Peyer's patch (tissue), 4 donors: Measurements from ENCODE around the gene G2E3. TPM values are rescaled to one million over a fixed set of nuclear protein-coding genes. Genes with fewer than 3 reads are reported as not detected.
"Not testable (repeated sequence)": the region's sequence is repeated elsewhere in the genome, so short reads cannot be mapped to it uniquely, and the experiment has no call there.

Experiments used
- DNase-seq, 3 donors: peaks; one replicate each; pipeline ENCODE4 v3.0.0-alpha.2; 2017 to 2019
- H3K27ac ChIP-seq, 4 donors: fragments of 200-600 bp; sonication (generic); one replicate each; pipeline ENCODE4 v1.5.1; 2016 to 2019
- H3K27me3 ChIP-seq, 2 donors: fragments of 200-600 bp; sonication (generic); one replicate each; pipeline ENCODE4 v1.5.1; 2019
- H3K36me3 ChIP-seq, 3 donors: fragments of 200-600 bp; sonication (generic); one replicate each; pipeline ENCODE4 v1.5.1; 2016 to 2019
- H3K4me1 ChIP-seq, 4 donors: fragments of 200-600 bp; sonication (generic); one replicate each; pipeline ENCODE4 v1.5.1; 2016 to 2019
- H3K4me3 ChIP-seq, 4 donors: fragments of 200-600 bp; sonication (generic); 1 replicate in 3 of 4; 2 replicates in 1 of 4; pipeline ENCODE4 v1.5.1; 2016 to 2019; ENCODE audit warnings: mild to moderate bottlenecking in 1 of 4
- H3K9me3 ChIP-seq, 4 donors: fragments of 200-600 bp; sonication (generic); one replicate each; pipeline ENCODE4 v1.5.1; 2016 to 2019; ENCODE audit warnings: mild to moderate bottlenecking in 1 of 4
- CTCF ChIP-seq, 6 experiments: fragments of 450-650 bp in 4 of 6; fragments of 200-600 bp in 2 of 6; sonication (generic) in 1 of 6; IDR thresholded peaks; one replicate each; pipeline ENCODE4 v1.5.1; 2017 to 2019; ENCODE audit warnings: antibody characterized with exemption in 6 of 6, mild to moderate bottlenecking in 3 of 6, moderate library complexity in 1 of 6
- POLR2A ChIP-seq, 2 donors: fragments of 450-650 bp; IDR thresholded peaks; one replicate each; pipeline ENCODE4 v1.5.1; 2017; ENCODE audit warnings: antibody characterized with exemption in 2 of 2, mild to moderate bottlenecking in 2 of 2, moderate library complexity in 2 of 2
- total RNA-seq, 4 donors: library from RNA; depleted of rRNA; stranded (reverse); fragments of >200 nt; gene quantifications; one replicate each; pipeline ENCODE4 v1.1.0, GENCODE V29; 2016

The G2E3 gene
- total RNA-seq, 4 donors from 2014 or later: 6.4 to 19.8 (median 8.1) TPM

DNA sequence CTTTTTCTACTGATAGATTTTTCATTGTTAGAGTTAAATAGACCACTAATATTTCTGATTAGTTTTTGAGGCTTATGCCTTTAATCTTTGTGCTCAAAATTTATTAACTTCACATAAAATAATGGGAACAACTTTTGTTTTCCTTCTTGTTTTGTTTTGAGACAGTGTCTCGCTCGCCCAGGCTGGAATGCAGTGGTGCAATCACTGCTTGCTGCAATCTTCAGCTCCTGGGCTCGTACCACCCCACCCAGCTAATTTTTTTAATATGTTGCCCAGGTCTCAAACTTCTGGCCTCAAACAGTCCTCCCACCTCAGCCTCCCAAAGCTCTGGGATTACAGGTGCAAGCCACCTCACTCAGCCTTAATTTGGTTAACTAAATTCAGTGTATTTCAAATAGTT, 80.0 kb downstream of the G2E3 start:
- DNase-seq: no peak
- Histone ChIP-seq H3K27ac (no peak overlapping the region), H3K4me1 (no peaks in the 10 kb centered on the region), H3K4me3 (no peak overlapping the region), H3K36me3 (peaks cover 0 to 27% (median 0%) of the 10 kb centered on the region in 3 donors), H3K27me3 (no peaks in the 10 kb centered on the region), H3K9me3 (no peaks in the 10 kb centered on the region)
- TF ChIP-seq CTCF (IDR thresholded peaks at IDR 0.05) (no peak), POLR2A (IDR thresholded peaks at IDR 0.05) (no peak)

DNA sequence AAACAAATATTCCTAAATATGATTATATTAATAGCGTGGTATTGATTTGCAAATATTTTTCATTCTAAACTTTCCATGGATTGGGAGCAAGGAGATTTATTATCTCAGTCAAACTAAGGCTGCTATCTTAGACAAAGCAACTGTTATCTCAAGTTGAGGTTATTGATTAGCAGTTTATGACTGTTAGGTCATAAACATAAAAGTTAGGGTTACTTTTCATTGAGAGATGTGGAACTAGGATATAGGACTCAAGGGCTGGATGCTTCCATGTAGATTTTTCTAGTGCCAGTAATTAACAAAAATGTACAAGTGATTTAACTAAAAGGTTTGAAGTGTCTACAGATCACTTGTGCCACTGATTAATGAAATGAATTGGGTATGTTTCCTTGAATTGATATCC, 82.2 kb downstream of the G2E3 start:
- DNase-seq: no peak

GRCh38 chr14:30644462-30644861, 85.5 kb downstream of the G2E3 start:
- not testable (repeated sequence) for DNase-seq, H3K4me3 ChIP-seq, H3K27ac ChIP-seq, H3K4me1 ChIP-seq, H3K27me3 ChIP-seq, H3K9me3 ChIP-seq
- peaks cover 0 to 31% (median 0%) of the 10 kb centered on the region in 3 donors for H3K36me3 ChIP-seq

More for the DNA sequence above, 82.2 kb downstream of the G2E3 start:
- Histone ChIP-seq H3K9me3 (peaks cover 0 to 4% (median 0%) of the 10 kb centered on the region in 4 donors), H3K4me1 (no peaks in the 10 kb centered on the region), H3K36me3 (peaks cover 0 to 29% (median 0%) of the 10 kb centered on the region in 3 donors), H3K27me3 (no peaks in the 10 kb centered on the region), H3K27ac (no peak overlapping the region), H3K4me3 (no peak overlapping the region)
- TF ChIP-seq CTCF (IDR thresholded peaks at IDR 0.05) (no peak), POLR2A (IDR thresholded peaks at IDR 0.05) (no peak)

GRCh38 chr14:30645600-30645999, 86.6 kb downstream of the G2E3 start:
- no peak for TF ChIP-seq CTCF (IDR thresholded peaks at IDR 0.05)
- TF ChIP-seq POLR2A (IDR thresholded peaks at IDR 0.05): no peak
- Histone ChIP-seq H3K4me3 (no peak overlapping the region), H3K9me3 (peaks cover 0 to 4% (median 0%) of the 10 kb centered on the region in 4 donors), H3K4me1 (no peaks in the 10 kb centered on the region), H3K36me3 (peaks cover 0 to 40% (median 0%) of the 10 kb centered on the region in 3 donors), H3K27ac (no peak overlapping the region), H3K27me3 (no peaks in the 10 kb centered on the region)
- no peak for DNase-seq

DNA sequence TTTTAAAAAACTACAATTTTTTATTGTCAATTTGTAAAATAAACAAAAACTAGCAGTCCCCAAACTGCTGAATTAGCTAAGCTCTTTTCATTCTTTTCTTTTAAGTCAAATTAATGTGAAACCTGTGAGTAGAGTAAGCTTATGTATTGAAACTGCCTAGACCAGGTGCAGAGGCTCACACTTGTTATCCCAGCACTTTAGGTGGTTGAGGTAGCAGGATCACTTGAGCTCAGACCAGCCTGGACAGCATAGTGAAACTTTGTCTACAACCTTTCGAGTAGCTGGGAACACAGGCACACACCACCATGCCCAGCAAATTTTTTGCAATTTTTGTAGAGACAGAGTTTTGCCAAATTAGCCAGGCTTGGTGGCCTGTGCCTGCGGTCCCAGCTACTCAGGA, 89.5 kb downstream of the G2E3 start:
- no peak for DNase-seq
- Histone ChIP-seq H3K4me3 (no peak overlapping the region), H3K27me3 (no peaks in the 10 kb centered on the region), H3K27ac (no peak overlapping the region), H3K4me1 (no peaks in the 10 kb centered on the region), H3K36me3 (peaks cover 0 to 65% (median 0%) of the 10 kb centered on the region in 3 donors), H3K9me3 (peaks cover 0 to 4% (median 0%) of the 10 kb centered on the region in 4 donors)
- TF ChIP-seq CTCF (IDR thresholded peaks at IDR 0.05): no peak
- no peak for TF ChIP-seq POLR2A (IDR thresholded peaks at IDR 0.05)

- Histone ChIP-seq H3K36me3 (peaks cover 0 to 65% (median 0%) of the 10 kb centered on the region in 3 donors), H3K4me3 (no peak overlapping the region)
- TF ChIP-seq CTCF (IDR thresholded peaks at IDR 0.05): no peak
- TF ChIP-seq POLR2A (IDR thresholded peaks at IDR 0.05): no peak
These were observed 93.0 kb downstream of the G2E3 start for GRCh38 chr14:30651937-30652336.

More at GRCh38 chr14:30651937-30652336, 93.0 kb downstream of the G2E3 start:
- DNase-seq: no peak
- Histone ChIP-seq H3K4me1 (no peaks in the 10 kb centered on the region), H3K27ac (no peak overlapping the region), H3K27me3 (no peaks in the 10 kb centered on the region), H3K9me3 (no peaks in the 10 kb centered on the region)
